Measurements from ENCODE around the gene P2RY6. TPM values are rescaled to one million over a fixed set of nuclear protein-coding genes. Genes with fewer than 3 reads are reported as not detected.

Gene P2RY6
- total and polyA plus RNA-seq, 10 of the 15 experiments (the other 5 are each of a cell fraction or from before 2014, with no cell fraction given) = 0.05 to 0.90 (median 0.22) TPM; not detected in 4

GRCh38 chr11:73325036-73325981 lies 53.2 kb downstream of the P2RY6 start (continued):
- TF ChIP-seq, protein P1, sequence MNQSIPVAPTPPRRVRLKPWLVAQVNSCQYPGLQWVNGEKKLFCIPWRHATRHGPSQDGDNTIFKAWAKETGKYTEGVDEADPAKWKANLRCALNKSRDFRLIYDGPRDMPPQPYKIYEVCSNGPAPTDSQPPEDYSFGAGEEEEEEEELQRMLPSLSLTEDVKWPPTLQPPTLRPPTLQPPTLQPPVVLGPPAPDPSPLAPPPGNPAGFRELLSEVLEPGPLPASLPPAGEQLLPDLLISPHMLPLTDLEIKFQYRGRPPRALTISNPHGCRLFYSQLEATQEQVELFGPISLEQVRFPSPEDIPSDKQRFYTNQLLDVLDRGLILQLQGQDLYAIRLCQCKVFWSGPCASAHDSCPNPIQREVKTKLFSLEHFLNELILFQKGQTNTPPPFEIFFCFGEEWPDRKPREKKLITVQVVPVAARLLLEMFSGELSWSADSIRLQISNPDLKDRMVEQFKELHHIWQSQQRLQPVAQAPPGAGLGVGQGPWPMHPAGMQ (IDR thresholded peaks at IDR 0.05; ENCODE audit: borderline replicate concordance) = no peak
- TF ChIP-seq EED (IDR thresholded peaks at IDR 0.05; ENCODE audit: low read depth) (peak; percentile 76), RUNX3 (IDR thresholded peaks at IDR 0.05; ENCODE audit: low read length) (peak; percentile 71), RAD51 (IDR thresholded peaks at IDR 0.05) (no peak), POU2F2 (IDR thresholded peaks at IDR 0.05; ENCODE audit: borderline replicate concordance, low read depth, low read length) (peak; percentile 52; the same call in 2 of the 3 replicates), ETV6 (conservative IDR thresholded peaks at IDR 0.05 in 1 of 2, IDR thresholded peaks at IDR 0.05 in 1 of 2; ENCODE audit: borderline replicate concordance in 1 of 2, low read depth in 1 of 2) (peak in 1 of 2 experiments; percentile 37; a peak in 1 of 4 replicates), SREBF1 (IDR thresholded peaks at IDR 0.05; ENCODE audit: low read length) (no peak), RFX5 (IDR thresholded peaks at IDR 0.05; ENCODE audit: low read depth, low read length) (no peak), HDAC2 (IDR thresholded peaks at IDR 0.05) (no peak), NBN (IDR thresholded peaks at IDR 0.05) (0 out of 2 replicates have a peak, but pooled peaks have one; percentile 35), ZBED1 (IDR thresholded peaks at IDR 0.05; ENCODE audit: borderline replicate concordance) (no peak), YBX1 (IDR thresholded peaks at IDR 0.05) (no peak), NR2C1 (IDR thresholded peaks at IDR 0.05) (no peak), RELB (IDR thresholded peaks at IDR 0.05; ENCODE audit: low read depth) (no peak), ZNF592 (IDR thresholded peaks at IDR 0.05) (no peak), CHD2 (IDR thresholded peaks at IDR 0.05; ENCODE audit: borderline replicate concordance, low read depth, low read length) (0 out of 2 replicates have a peak, but pooled peaks have one; percentile 30)
- TF ChIP-seq, protein P2, sequence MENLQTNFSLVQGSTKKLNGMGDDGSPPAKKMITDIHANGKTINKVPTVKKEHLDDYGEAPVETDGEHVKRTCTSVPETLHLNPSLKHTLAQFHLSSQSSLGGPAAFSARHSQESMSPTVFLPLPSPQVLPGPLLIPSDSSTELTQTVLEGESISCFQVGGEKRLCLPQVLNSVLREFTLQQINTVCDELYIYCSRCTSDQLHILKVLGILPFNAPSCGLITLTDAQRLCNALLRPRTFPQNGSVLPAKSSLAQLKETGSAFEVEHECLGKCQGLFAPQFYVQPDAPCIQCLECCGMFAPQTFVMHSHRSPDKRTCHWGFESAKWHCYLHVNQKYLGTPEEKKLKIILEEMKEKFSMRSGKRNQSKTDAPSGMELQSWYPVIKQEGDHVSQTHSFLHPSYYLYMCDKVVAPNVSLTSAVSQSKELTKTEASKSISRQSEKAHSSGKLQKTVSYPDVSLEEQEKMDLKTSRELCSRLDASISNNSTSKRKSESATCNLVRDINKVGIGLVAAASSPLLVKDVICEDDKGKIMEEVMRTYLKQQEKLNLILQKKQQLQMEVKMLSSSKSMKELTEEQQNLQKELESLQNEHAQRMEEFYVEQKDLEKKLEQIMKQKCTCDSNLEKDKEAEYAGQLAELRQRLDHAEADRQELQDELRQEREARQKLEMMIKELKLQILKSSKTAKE (IDR thresholded peaks at IDR 0.05; ENCODE audit: low read depth, poor library complexity, severe bottlenecking) = no peak
